SK-N-SH (cell line): ENCODE measurements around the gene SIGLEC10. TPM values are rescaled to one million over a fixed set of nuclear protein-coding genes. Genes with fewer than 3 reads are reported as not detected.

Experiments used
- CTCF ChIA-PET: fragments of 300-600, 350-600 bp; formaldehyde crosslinking; extraction: SDS; loops from one replicate; lab custom pipeline; 2021; lab: Yijun Ruan, JAX
- POLR2A ChIA-PET: fragments of 350-600 bp; sonication (Branson Sonifier 250); formaldehyde crosslinking; extraction: SDS; loops from one replicate; lab custom pipeline; 2020; ENCODE audit warnings: antibody characterized with exemption, inconsistent platforms; lab: Yijun Ruan, JAX
- DNase-seq: peaks from one replicate; pipeline ENCODE4 v3.0.0; 2012
- H2AFZ ChIP-seq: fragments of 200-600 bp; sonication (generic); 2 replicates; pipeline ENCODE4 v1.8.1; 2016; ENCODE audit warnings: antibody characterized with exemption, mild to moderate bottlenecking, low read depth
- H3F3A ChIP-seq: fragments of 200-600 bp; sonication (generic); replicated peaks from 2 replicates; pipeline ENCODE3; 2016; ENCODE audit warnings: antibody characterized with exemption, mild to moderate bottlenecking; ENCODE audit not compliant: insufficient read depth
- H3K27ac ChIP-seq, 2 experiments: fragments of 200-500 bp in 1 of 2; fragments of 200-600 bp in 1 of 2; sonication (Bioruptor generic) in 1 of 2; sonication (generic), shearing (Covaris generic) in 1 of 2; 2 replicates each; pipeline versions ENCODE4 v1.5.1 to v1.6.1; 2014 to 2016; ENCODE audit warnings: low read depth in 2 of 2, inconsistent platforms in 1 of 2, low read length in 1 of 2, mild to moderate bottlenecking in 1 of 2, mixed read lengths in 1 of 2
- H3K27me3 ChIP-seq: fragments of 200-600 bp; sonication (generic), shearing (Covaris generic); 2 replicates; pipeline ENCODE4 v1.6.1; 2016; ENCODE audit warnings: mixed run types; ENCODE audit not compliant: insufficient read depth
- H3K36me3 ChIP-seq, 2 experiments: fragments of 200-500 bp in 1 of 2; fragments of 200-600 bp in 1 of 2; sonication (Bioruptor generic) in 1 of 2; sonication (generic) in 1 of 2; replicated peaks in 1 of 2; 2 replicates each; pipeline versions ENCODE3 to v1.5.1; 2014 to 2016; ENCODE audit warnings: low read length in 1 of 2, mild to moderate bottlenecking in 1 of 2; ENCODE audit not compliant: insufficient read depth in 2 of 2, control insufficient read depth in 1 of 2
- H3K4me1 ChIP-seq, 2 experiments: fragments of 200-500 bp in 1 of 2; fragments of 200-600 bp in 1 of 2; sonication (Bioruptor generic) in 1 of 2; sonication (generic), shearing (Covaris generic) in 1 of 2; 2 replicates each; pipeline versions ENCODE4 v1.5.1 to v1.6.1; 2014 to 2016; ENCODE audit warnings: low read depth in 1 of 2, low read length in 1 of 2, mixed run types in 1 of 2; ENCODE audit not compliant: insufficient read depth in 2 of 2, control insufficient read depth in 1 of 2
- H3K4me2 ChIP-seq: fragments of 200-600 bp; sonication (generic), shearing (Covaris generic); 2 replicates; pipeline ENCODE4 v1.6.1; 2017; ENCODE audit warnings: mixed run types
- H3K4me3 ChIP-seq, 2 experiments: fragments of 200-500 bp in 1 of 2; fragments of 200-600 bp in 1 of 2; sonication (Bioruptor generic) in 1 of 2; sonication (generic), shearing (Covaris generic) in 1 of 2; 2 replicates each; pipeline versions ENCODE4 v1.5.1 to v1.8.1; 2014 to 2016; ENCODE audit warnings: low read depth in 2 of 2, inconsistent platforms in 1 of 2, low read length in 1 of 2, mild to moderate bottlenecking in 1 of 2, mixed read lengths in 1 of 2, moderate library complexity in 1 of 2
- H3K79me2 ChIP-seq: fragments of 200-600 bp; sonication (generic); 2 replicates; pipeline ENCODE4 v1.8.1; 2017; ENCODE audit warnings: mild to moderate bottlenecking; ENCODE audit not compliant: insufficient read depth
- H3K9ac ChIP-seq: fragments of 200-600 bp; sonication (generic); 2 replicates; pipeline ENCODE4 v1.6.1; 2017; ENCODE audit warnings: mixed run types
- H3K9me2 ChIP-seq: fragments of 200-600 bp; sonication (generic); 2 replicates; pipeline ENCODE4 v1.6.1; 2017; ENCODE audit warnings: mixed run types
- H3K9me3 ChIP-seq: fragments of 200-600 bp; sonication (generic); 2 replicates; pipeline ENCODE4 v1.6.1; 2017; ENCODE audit warnings: mixed run types, mild to moderate bottlenecking, moderate library complexity
- H4K20me1 ChIP-seq: fragments of 200-600 bp; sonication (generic); 2 replicates; pipeline ENCODE4 v1.6.1; 2017; ENCODE audit warnings: mild to moderate bottlenecking, mixed run types; ENCODE audit not compliant: insufficient read depth
- CHD2 ChIP-seq: fragments of 150-350 bp; IDR thresholded peaks from 2 replicates; pipeline ENCODE4 v1.6.1; 2018; ENCODE audit warnings: low read length; ENCODE audit not compliant: partially characterized antibody
- EP300 ChIP-seq, 2 experiments: IDR thresholded peaks; 2 replicates each; pipeline versions ENCODE4 v1.4.0 to v1.6.1; 2012; ENCODE audit warnings: borderline replicate concordance in 1 of 2, low read depth in 1 of 2, low read length in 1 of 2
- EZH2phosphoT487 ChIP-seq: fragments of 200-600 bp; sonication (generic); IDR thresholded peaks from 2 replicates; pipeline ENCODE4 v1.6.1; 2017; ENCODE audit warnings: low read depth, mixed run types, mild to moderate bottlenecking, antibody characterized with exemption, moderate library complexity, borderline replicate concordance
- FOSL2 ChIP-seq: IDR thresholded peaks from 2 replicates; pipeline ENCODE4 v1.4.0; 2012; ENCODE audit warnings: low read depth, mild to moderate bottlenecking, moderate library complexity, borderline replicate concordance
- GABPA ChIP-seq: IDR thresholded peaks from 2 replicates; pipeline ENCODE4 v1.4.0; 2012; ENCODE audit warnings: low read depth, mild to moderate bottlenecking
- MEF2A ChIP-seq: IDR thresholded peaks from 2 replicates; pipeline ENCODE4 v1.4.0; 2012; ENCODE audit warnings: low read depth, borderline replicate concordance
- MXI1 ChIP-seq: IDR thresholded peaks from 2 replicates; pipeline ENCODE4 v1.6.1; 2012; ENCODE audit warnings: mild to moderate bottlenecking, low read depth, low read length, improper control_type of control experiment
- NFIC ChIP-seq: IDR thresholded peaks from 2 replicates; pipeline ENCODE4 v1.4.0; 2012; ENCODE audit warnings: borderline replicate concordance
- RCOR1 ChIP-seq: fragments of 150-350 bp; IDR thresholded peaks from 2 replicates; pipeline ENCODE4 v1.6.1; 2017; ENCODE audit warnings: antibody characterized with exemption, low read length
- RXRA ChIP-seq: IDR thresholded peaks from 2 replicates; pipeline ENCODE4 v1.4.0; 2012; ENCODE audit warnings: low read depth, mild to moderate bottlenecking, borderline replicate concordance
- TAF1 ChIP-seq: IDR thresholded peaks from 2 replicates; pipeline ENCODE4 v1.6.1; 2012; ENCODE audit warnings: low read depth, mild to moderate bottlenecking, low read length, moderate library complexity, borderline replicate concordance
- TCF12 ChIP-seq: IDR thresholded peaks from 2 replicates; pipeline ENCODE4 v1.4.0; 2012
- WGBS: methylation state at CpG from one replicate; pipeline ENCODE4 v1.1.6; 2017; ENCODE audit warnings: low lambda C conversion rate; 5-methylcytosine and 5-hydroxymethylcytosine counted together
- polyA plus RNA-seq, 3 experiments: library from polyadenylated mRNA; depleted of rRNA; stranded (reverse); fragments of >200 nt; gene quantifications; 2 replicates each; pipeline ENCODE4 v1.2.3, GENCODE V29; 2012
- TF ChIP-seq, protein P1 (sequence below): IDR thresholded peaks from 2 replicates; pipeline ENCODE4 v1.6.1; 2012; ENCODE audit warnings: mild to moderate bottlenecking, low read depth, low read length, moderate library complexity
- TF ChIP-seq, protein P2 (sequence below): IDR thresholded peaks from 2 replicates; pipeline ENCODE4 v1.4.0; 2012; ENCODE audit warnings: low read depth, borderline replicate concordance

SIGLEC10 gene
- polyA plus RNA-seq, 1 of the 3 experiments (the other 2 are of a cell fraction) = not detected

DNA sequence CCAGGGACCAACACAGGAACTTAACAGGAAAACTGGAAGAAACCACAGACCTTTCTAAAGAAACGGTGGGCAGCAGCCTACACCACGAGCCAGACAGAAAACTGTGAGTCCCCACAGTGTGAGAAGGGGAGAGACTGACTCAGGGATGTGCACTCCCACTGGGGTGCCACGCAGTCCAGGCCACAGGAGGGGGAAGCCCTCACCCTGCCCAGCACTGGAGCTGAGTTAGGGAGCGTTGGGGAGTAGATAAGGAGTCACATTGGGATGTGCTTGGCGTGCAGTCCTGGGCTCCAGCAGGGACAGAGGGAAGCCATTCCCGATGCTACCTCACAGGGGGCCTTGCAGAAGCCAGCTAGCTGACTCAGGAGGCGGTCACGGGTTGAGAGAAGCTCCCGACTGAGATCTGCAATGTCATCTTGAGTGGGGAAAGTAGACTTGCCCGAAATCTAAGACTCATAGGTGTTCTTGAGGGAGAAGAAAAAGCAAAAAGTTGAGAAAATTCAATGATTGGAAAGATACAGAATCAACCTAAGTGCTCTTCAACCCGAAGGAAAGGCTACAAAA lies 23.5 kb upstream of the SIGLEC10 start:
- Histone ChIP-seq H3K9ac (no peak overlapping the region), H3K27ac (no peak overlapping the region), H3K4me3 (no peak overlapping the region; a peak in 1 of 4 replicates), H3K36me3 (no peaks in the 10 kb centered on the region), H4K20me1 (no peaks in the 10 kb centered on the region), H3K79me2 (no peaks in the 10 kb centered on the region), H3K4me1 (no peaks in the 10 kb centered on the region), H3K4me2 (no peak overlapping the region), H2AFZ (no peak overlapping the region), H3K9me3 (no peaks in the 10 kb centered on the region), H3K27me3 (peaks cover 51% of the 10 kb centered on the region), H3K9me2 (no peaks in the 10 kb centered on the region), H3F3A (no peaks in the 10 kb centered on the region)
- 3% methylated on average over 10 of the region's 11 CpGs for WGBS
- ChIA-PET POLR2A (no interaction called here), CTCF (interaction anchor here (1.0 to 8.1 kb wide), 6 partner anchors 14 to 143 kb away, joined by 3 to 37 read pairs (median 6); no protein-coding TSS in a partner anchor)
- TF ChIP-seq NFIC = no peak
- DNase-seq = no peak

DNA sequence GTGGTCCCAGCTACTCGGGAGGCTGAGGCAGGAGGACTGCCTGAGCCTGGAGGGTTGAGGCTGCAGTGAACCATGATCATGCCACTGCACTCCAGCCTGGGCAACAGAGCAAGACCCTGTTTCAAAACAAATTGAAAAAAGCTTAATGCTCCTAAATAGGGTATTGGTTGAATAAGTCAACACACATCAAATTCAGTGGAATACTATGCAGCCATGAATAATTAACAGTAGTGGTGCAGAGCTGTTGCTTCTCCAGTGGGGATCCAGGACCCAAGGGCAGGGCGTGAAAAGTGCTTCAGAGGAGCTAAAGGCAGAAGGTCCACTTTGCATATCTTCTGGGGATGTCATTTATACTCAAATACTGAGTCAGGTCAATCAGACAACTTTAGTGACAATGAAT lies 22.6 kb upstream of the SIGLEC10 start:
- Histone ChIP-seq H3K9me2 (no peaks in the 10 kb centered on the region), H3K27ac (no peak overlapping the region), H3F3A (no peaks in the 10 kb centered on the region), H3K36me3 (no peaks in the 10 kb centered on the region), H3K79me2 (no peaks in the 10 kb centered on the region), H3K4me1 (no peaks in the 10 kb centered on the region), H3K9me3 (no peaks in the 10 kb centered on the region), H3K4me2 (no peak overlapping the region), H3K9ac (no peak overlapping the region), H3K27me3 (peaks cover 59% of the 10 kb centered on the region), H3K4me3 (no peak overlapping the region), H4K20me1 (no peaks in the 10 kb centered on the region), H2AFZ (no peak overlapping the region)
- 0% methylated on average over 2 of the region's 2 CpGs for WGBS
- POLR2A ChIA-PET = no interaction called here
- TF ChIP-seq FOSL2 = no peak
- no peak for TF ChIP-seq GABPA
- no peak for TF ChIP-seq TCF12
- TF ChIP-seq CHD2 = no peak
- no peak for TF ChIP-seq EP300 (IDR thresholded peaks at IDR 0.05; ENCODE audit: borderline replicate concordance in 1 of 2, low read depth in 1 of 2, low read length in 1 of 2)
- TF ChIP-seq, protein P1, sequence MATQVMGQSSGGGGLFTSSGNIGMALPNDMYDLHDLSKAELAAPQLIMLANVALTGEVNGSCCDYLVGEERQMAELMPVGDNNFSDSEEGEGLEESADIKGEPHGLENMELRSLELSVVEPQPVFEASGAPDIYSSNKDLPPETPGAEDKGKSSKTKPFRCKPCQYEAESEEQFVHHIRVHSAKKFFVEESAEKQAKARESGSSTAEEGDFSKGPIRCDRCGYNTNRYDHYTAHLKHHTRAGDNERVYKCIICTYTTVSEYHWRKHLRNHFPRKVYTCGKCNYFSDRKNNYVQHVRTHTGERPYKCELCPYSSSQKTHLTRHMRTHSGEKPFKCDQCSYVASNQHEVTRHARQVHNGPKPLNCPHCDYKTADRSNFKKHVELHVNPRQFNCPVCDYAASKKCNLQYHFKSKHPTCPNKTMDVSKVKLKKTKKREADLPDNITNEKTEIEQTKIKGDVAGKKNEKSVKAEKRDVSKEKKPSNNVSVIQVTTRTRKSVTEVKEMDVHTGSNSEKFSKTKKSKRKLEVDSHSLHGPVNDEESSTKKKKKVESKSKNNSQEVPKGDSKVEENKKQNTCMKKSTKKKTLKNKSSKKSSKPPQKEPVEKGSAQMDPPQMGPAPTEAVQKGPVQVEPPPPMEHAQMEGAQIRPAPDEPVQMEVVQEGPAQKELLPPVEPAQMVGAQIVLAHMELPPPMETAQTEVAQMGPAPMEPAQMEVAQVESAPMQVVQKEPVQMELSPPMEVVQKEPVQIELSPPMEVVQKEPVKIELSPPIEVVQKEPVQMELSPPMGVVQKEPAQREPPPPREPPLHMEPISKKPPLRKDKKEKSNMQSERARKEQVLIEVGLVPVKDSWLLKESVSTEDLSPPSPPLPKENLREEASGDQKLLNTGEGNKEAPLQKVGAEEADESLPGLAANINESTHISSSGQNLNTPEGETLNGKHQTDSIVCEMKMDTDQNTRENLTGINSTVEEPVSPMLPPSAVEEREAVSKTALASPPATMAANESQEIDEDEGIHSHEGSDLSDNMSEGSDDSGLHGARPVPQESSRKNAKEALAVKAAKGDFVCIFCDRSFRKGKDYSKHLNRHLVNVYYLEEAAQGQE = no peak
- no peak for TF ChIP-seq TAF1
- TF ChIP-seq RCOR1 = no peak
- TF ChIP-seq, protein P2, sequence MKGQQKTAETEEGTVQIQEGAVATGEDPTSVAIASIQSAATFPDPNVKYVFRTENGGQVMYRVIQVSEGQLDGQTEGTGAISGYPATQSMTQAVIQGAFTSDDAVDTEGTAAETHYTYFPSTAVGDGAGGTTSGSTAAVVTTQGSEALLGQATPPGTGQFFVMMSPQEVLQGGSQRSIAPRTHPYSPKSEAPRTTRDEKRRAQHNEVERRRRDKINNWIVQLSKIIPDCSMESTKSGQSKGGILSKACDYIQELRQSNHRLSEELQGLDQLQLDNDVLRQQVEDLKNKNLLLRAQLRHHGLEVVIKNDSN = no peak
- TF ChIP-seq MEF2A = no peak
- TF ChIP-seq MXI1 = no peak
- TF ChIP-seq RXRA = no peak
- TF ChIP-seq EZH2phosphoT487 = no peak
- no peak for DNase-seq
- CTCF ChIA-PET = interaction anchor here (1.0 to 8.1 kb wide), 8 partner anchors 12 to 142 kb away, joined by 3 to 37 read pairs (median 4); no protein-coding TSS in a partner anchor
